GM23248 (cell line): ENCODE measurements around the gene LRRC63.

Experiments used
- EZH2 ChIP-seq: fragments of 200-600 bp; sonication (generic); IDR thresholded peaks from 2 replicates; pipeline ENCODE4 v1.6.1; 2018; ENCODE audit warnings: antibody characterized with exemption, mild to moderate bottlenecking; ENCODE audit not compliant: insufficient read depth, poor library complexity, severe bottlenecking
- EZH2phosphoT487 ChIP-seq: fragments of 200-600 bp; sonication (generic); IDR thresholded peaks from 2 replicates; pipeline ENCODE4 v1.6.1; 2018; ENCODE audit warnings: antibody characterized with exemption, moderate library complexity, mild to moderate bottlenecking, low read depth; ENCODE audit not compliant: insufficient read depth

- no peak for TF ChIP-seq EZH2
- no peak for TF ChIP-seq EZH2phosphoT487
Observed at GRCh38 chr13:46210362-46211083, 1.2 kb upstream of the LRRC63 start.
